Measurements from ENCODE around the gene SDHB. TPM values are rescaled to one million over a fixed set of nuclear protein-coding genes. Genes with fewer than 3 reads are reported as not detected.

Gene SDHB
- total and polyA plus RNA-seq, 2 of the 8 experiments (the other 6 are each of a cell fraction or from before 2014, with no cell fraction given) = 84.0 to 98.7 TPM

DNA sequence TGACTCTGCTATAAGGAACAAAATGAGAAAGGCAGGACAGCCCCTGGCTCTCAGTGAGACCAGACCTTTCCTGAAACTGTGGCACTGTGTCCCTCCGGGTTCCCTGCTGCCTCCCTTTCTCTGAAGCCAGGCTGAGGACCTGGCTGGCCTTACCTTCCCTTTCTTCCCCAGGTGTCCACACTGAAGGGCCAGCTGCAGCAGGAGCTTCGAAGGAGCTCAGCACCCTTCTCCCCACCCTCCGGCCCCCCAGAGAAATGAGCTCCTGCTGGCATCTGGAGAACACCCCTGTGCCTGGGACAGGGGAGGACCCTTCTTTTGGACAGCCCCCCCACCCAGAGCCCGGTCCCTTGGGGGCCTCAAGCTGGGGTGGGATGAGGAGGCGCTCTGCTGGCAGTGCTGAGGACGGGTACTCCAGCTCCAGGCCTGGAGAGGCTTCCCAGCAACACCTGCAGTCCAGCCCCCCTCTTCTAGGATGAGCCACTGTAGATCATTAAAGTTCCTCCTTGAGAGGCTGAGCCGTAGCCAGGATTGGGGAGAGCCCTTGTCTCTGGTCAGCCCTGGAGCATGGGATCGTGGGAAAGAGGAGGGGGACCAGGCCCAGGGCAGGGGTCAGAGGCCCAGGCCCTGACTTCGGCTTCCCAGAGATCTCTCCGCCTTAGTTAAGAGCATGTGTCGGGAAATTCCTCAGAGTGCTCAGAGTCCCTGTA, 81.5 kb downstream of the SDHB start (continued):
- TF ChIP-seq, protein P1, sequence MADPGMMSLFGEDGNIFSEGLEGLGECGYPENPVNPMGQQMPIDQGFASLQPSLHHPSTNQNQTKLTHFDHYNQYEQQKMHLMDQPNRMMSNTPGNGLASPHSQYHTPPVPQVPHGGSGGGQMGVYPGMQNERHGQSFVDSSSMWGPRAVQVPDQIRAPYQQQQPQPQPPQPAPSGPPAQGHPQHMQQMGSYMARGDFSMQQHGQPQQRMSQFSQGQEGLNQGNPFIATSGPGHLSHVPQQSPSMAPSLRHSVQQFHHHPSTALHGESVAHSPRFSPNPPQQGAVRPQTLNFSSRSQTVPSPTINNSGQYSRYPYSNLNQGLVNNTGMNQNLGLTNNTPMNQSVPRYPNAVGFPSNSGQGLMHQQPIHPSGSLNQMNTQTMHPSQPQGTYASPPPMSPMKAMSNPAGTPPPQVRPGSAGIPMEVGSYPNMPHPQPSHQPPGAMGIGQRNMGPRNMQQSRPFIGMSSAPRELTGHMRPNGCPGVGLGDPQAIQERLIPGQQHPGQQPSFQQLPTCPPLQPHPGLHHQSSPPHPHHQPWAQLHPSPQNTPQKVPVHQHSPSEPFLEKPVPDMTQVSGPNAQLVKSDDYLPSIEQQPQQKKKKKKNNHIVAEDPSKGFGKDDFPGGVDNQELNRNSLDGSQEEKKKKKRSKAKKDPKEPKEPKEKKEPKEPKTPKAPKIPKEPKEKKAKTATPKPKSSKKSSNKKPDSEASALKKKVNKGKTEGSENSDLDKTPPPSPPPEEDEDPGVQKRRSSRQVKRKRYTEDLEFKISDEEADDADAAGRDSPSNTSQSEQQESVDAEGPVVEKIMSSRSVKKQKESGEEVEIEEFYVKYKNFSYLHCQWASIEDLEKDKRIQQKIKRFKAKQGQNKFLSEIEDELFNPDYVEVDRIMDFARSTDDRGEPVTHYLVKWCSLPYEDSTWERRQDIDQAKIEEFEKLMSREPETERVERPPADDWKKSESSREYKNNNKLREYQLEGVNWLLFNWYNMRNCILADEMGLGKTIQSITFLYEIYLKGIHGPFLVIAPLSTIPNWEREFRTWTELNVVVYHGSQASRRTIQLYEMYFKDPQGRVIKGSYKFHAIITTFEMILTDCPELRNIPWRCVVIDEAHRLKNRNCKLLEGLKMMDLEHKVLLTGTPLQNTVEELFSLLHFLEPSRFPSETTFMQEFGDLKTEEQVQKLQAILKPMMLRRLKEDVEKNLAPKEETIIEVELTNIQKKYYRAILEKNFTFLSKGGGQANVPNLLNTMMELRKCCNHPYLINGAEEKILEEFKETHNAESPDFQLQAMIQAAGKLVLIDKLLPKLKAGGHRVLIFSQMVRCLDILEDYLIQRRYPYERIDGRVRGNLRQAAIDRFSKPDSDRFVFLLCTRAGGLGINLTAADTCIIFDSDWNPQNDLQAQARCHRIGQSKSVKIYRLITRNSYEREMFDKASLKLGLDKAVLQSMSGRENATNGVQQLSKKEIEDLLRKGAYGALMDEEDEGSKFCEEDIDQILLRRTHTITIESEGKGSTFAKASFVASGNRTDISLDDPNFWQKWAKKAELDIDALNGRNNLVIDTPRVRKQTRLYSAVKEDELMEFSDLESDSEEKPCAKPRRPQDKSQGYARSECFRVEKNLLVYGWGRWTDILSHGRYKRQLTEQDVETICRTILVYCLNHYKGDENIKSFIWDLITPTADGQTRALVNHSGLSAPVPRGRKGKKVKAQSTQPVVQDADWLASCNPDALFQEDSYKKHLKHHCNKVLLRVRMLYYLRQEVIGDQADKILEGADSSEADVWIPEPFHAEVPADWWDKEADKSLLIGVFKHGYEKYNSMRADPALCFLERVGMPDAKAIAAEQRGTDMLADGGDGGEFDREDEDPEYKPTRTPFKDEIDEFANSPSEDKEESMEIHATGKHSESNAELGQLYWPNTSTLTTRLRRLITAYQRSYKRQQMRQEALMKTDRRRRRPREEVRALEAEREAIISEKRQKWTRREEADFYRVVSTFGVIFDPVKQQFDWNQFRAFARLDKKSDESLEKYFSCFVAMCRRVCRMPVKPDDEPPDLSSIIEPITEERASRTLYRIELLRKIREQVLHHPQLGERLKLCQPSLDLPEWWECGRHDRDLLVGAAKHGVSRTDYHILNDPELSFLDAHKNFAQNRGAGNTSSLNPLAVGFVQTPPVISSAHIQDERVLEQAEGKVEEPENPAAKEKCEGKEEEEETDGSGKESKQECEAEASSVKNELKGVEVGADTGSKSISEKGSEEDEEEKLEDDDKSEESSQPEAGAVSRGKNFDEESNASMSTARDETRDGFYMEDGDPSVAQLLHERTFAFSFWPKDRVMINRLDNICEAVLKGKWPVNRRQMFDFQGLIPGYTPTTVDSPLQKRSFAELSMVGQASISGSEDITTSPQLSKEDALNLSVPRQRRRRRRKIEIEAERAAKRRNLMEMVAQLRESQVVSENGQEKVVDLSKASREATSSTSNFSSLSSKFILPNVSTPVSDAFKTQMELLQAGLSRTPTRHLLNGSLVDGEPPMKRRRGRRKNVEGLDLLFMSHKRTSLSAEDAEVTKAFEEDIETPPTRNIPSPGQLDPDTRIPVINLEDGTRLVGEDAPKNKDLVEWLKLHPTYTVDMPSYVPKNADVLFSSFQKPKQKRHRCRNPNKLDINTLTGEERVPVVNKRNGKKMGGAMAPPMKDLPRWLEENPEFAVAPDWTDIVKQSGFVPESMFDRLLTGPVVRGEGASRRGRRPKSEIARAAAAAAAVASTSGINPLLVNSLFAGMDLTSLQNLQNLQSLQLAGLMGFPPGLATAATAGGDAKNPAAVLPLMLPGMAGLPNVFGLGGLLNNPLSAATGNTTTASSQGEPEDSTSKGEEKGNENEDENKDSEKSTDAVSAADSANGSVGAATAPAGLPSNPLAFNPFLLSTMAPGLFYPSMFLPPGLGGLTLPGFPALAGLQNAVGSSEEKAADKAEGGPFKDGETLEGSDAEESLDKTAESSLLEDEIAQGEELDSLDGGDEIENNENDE (IDR thresholded peaks at IDR 0.05; ENCODE audit: insufficient replicate concordance, low read length) = no peak
- TF ChIP-seq KDM5A (IDR thresholded peaks at IDR 0.05; ENCODE audit: low read length) = no peak
- no peak for TF ChIP-seq CBX5 (IDR thresholded peaks at IDR 0.05; ENCODE audit: low read depth, low read length)
- TF ChIP-seq NANOG (IDR thresholded peaks at IDR 0.05; ENCODE audit: insufficient read depth, low read depth, low read length, poor library complexity, severe bottlenecking) = no peak
- TF ChIP-seq NRF1 (IDR thresholded peaks at IDR 0.05; ENCODE audit: low read depth, low read length) = no peak
- no peak for TF ChIP-seq GABPA (IDR thresholded peaks at IDR 0.05; ENCODE audit: borderline replicate concordance, insufficient read depth, low read length)
- no peak for TF ChIP-seq SIRT6 (IDR thresholded peaks at IDR 0.05; ENCODE audit: low read length)
- no peak for TF ChIP-seq SAP30 (IDR thresholded peaks at IDR 0.05; ENCODE audit: insufficient read depth, insufficient replicate concordance, low read length)
- TF ChIP-seq SP4 (IDR thresholded peaks at IDR 0.05; ENCODE audit: low read length) = no peak
- TF ChIP-seq BRCA1 (IDR thresholded peaks at IDR 0.05; ENCODE audit: low read depth, low read length) = no peak
- no peak for TF ChIP-seq CTBP2 (IDR thresholded peaks at IDR 0.05; ENCODE audit: borderline replicate concordance, insufficient read depth, insufficient read length, low read length)
